Measurements from ENCODE around the gene HDAC4.

DNA sequence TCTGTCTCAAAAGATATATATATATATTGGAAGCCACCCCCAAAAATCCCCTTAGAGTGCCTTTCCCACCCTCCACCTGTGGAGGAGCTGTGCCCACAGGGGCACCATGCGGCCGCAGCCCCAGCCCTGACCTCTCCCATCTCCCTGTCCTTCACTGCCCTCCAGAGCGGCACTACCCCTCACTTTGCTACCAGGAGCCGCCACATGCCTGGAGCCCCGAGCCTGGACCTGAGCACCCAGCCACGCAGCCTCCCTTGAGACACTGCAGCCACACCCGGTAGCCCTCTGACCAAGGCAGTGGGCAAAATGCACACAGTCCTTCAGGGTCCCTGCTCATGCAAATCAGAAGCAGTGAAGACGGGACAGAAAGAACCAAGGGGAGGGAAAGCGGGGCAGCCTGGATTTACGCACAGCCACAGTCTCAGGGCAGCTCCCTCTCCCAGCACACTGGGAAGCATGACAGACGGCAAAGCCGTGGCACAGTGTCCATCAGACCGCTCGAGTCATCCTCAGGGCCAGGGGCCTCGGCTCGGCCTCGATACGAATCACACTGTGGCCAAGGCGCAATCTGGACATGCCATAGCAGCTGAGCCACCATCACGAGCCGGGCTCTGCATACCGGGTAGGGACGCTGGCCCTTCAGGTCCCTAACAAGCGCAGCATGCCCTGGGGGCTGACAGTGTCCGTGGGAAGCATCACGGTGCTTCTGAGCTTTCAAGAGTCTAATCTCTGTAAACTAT, 10.1 kb downstream of the HDAC4 start:
- TF ChIP-seq, protein P1, sequence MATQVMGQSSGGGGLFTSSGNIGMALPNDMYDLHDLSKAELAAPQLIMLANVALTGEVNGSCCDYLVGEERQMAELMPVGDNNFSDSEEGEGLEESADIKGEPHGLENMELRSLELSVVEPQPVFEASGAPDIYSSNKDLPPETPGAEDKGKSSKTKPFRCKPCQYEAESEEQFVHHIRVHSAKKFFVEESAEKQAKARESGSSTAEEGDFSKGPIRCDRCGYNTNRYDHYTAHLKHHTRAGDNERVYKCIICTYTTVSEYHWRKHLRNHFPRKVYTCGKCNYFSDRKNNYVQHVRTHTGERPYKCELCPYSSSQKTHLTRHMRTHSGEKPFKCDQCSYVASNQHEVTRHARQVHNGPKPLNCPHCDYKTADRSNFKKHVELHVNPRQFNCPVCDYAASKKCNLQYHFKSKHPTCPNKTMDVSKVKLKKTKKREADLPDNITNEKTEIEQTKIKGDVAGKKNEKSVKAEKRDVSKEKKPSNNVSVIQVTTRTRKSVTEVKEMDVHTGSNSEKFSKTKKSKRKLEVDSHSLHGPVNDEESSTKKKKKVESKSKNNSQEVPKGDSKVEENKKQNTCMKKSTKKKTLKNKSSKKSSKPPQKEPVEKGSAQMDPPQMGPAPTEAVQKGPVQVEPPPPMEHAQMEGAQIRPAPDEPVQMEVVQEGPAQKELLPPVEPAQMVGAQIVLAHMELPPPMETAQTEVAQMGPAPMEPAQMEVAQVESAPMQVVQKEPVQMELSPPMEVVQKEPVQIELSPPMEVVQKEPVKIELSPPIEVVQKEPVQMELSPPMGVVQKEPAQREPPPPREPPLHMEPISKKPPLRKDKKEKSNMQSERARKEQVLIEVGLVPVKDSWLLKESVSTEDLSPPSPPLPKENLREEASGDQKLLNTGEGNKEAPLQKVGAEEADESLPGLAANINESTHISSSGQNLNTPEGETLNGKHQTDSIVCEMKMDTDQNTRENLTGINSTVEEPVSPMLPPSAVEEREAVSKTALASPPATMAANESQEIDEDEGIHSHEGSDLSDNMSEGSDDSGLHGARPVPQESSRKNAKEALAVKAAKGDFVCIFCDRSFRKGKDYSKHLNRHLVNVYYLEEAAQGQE (IDR thresholded peaks at IDR 0.05; ENCODE audit: low read depth): no peak
- no peak for TF ChIP-seq CREB1 (IDR thresholded peaks at IDR 0.05; ENCODE audit: low read depth)

Measured in Ishikawa (cell line).